ENCODE results near the gene MTCH2.

The MTCH2 gene

DNA sequence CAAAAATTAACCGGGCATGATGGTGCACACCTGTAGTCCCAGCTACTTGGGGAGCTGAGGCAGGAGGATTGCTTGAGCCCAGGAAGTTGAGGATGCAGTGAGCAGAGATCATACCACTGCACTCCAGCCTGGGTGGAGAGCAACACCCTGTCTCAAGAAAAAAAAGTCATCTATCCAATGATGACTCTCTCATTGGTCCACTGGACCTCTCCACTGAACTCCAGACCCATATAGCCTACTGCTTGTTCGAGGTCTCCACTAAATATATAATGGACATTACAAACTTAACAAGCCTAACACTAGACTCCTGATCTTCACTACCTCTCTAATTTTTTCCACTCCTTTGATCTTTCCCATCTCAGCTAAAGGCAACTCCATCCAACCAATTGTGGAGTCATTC, 33.5 kb upstream of the MTCH2 start:
- TF ChIP-seq EZH2phosphoT487 (conservative IDR thresholded peaks at IDR 0.05; ENCODE audit: low read length): no peak
- TF ChIP-seq CTCF (IDR thresholded peaks at IDR 0.05; ENCODE audit: insufficient read depth, low read length, poor library complexity, severe bottlenecking): no peak
- H2AFZ ChIP-seq (ENCODE audit: low read depth, low read length, severe bottlenecking): no peak overlapping the region
- H3K27ac ChIP-seq (ENCODE audit: low read depth, low read length): no peak overlapping the region

GRCh38 chr11:47672283-47672730, 29.9 kb upstream of the MTCH2 start:
- H3F3A ChIP-seq (ENCODE audit: insufficient read depth): no peaks in the 10 kb centered on the region
- no peaks in the 10 kb centered on the region for H3K9me3 ChIP-seq (ENCODE audit: insufficient read depth, low read length)
- no peak overlapping the region for H3K27ac ChIP-seq (ENCODE audit: low read depth, low read length)
- H3K9ac ChIP-seq (ENCODE audit: low read length): no peak overlapping the region
- no peak overlapping the region for H3K4me3 ChIP-seq (ENCODE audit: insufficient read depth, low read length, poor library complexity, severe bottlenecking)
- no peak overlapping the region for H3K4me2 ChIP-seq (ENCODE audit: low read depth, low read length, poor library complexity, severe bottlenecking)
- no peaks in the 10 kb centered on the region for H3K36me3 ChIP-seq (ENCODE audit: low read length)
- H3K27me3 ChIP-seq (ENCODE audit: low read length): no peaks in the 10 kb centered on the region
- H3K9me2 ChIP-seq (replicated peaks; ENCODE audit: insufficient read depth, low read length): no peaks in the 10 kb centered on the region
- no peaks in the 10 kb centered on the region for H3K79me2 ChIP-seq (ENCODE audit: insufficient read depth, low read length)
- H2AFZ ChIP-seq (ENCODE audit: low read depth, low read length, severe bottlenecking): no peak overlapping the region
- H4K20me1 ChIP-seq (ENCODE audit: low read depth, low read length): no peaks in the 10 kb centered on the region
- TF ChIP-seq CTCF (IDR thresholded peaks at IDR 0.05; ENCODE audit: insufficient read depth, low read length, poor library complexity, severe bottlenecking): no peak
- TF ChIP-seq EZH2phosphoT487 (conservative IDR thresholded peaks at IDR 0.05; ENCODE audit: low read length): no peak

More for the DNA sequence above, 33.5 kb upstream of the MTCH2 start:
- H3K27me3 ChIP-seq (ENCODE audit: low read length): no peaks in the 10 kb centered on the region
- no peak overlapping the region for H3K4me3 ChIP-seq (ENCODE audit: insufficient read depth, low read length, poor library complexity, severe bottlenecking)
- no peaks in the 10 kb centered on the region for H3K36me3 ChIP-seq (ENCODE audit: low read length)
- no peaks in the 10 kb centered on the region for H3F3A ChIP-seq (ENCODE audit: insufficient read depth)
- no peaks in the 10 kb centered on the region for H3K9me3 ChIP-seq (ENCODE audit: insufficient read depth, low read length)
- H3K79me2 ChIP-seq (ENCODE audit: insufficient read depth, low read length): no peaks in the 10 kb centered on the region
- no peak overlapping the region for H3K4me2 ChIP-seq (ENCODE audit: low read depth, low read length, poor library complexity, severe bottlenecking)
- no peak overlapping the region for H3K9ac ChIP-seq (ENCODE audit: low read length)
- no peaks in the 10 kb centered on the region for H4K20me1 ChIP-seq (ENCODE audit: low read depth, low read length)
- no peaks in the 10 kb centered on the region for H3K9me2 ChIP-seq (replicated peaks; ENCODE audit: insufficient read depth, low read length)

DNA sequence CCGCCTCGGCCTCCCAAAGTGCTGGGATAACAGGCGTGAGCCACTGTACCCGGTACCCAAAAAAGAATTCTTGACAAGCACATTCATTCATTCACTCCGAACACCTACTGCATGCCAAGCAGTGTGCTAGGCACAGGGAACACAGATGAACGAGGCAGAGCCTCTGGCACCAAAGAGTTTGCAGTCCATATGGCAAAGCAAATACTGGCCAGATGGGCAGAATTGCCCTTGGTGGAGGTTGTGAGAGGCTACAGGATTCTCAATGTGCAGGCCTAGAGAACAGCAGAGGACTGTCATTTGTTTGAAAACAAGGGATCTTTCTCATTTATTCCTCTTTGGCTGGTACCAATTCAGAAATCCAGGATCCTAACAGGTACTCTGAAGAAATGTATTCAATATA, 27.5 kb upstream of the MTCH2 start:
- no peaks in the 10 kb centered on the region for H3F3A ChIP-seq (ENCODE audit: insufficient read depth)
- H3K4me2 ChIP-seq (ENCODE audit: low read depth, low read length, poor library complexity, severe bottlenecking): no peak overlapping the region
- no peaks in the 10 kb centered on the region for H4K20me1 ChIP-seq (ENCODE audit: low read depth, low read length)
- no peak overlapping the region for H2AFZ ChIP-seq (ENCODE audit: low read depth, low read length, severe bottlenecking)
- no peaks in the 10 kb centered on the region for H3K27me3 ChIP-seq (ENCODE audit: low read length)
- no peak overlapping the region for H3K9ac ChIP-seq (ENCODE audit: low read length)
- TF ChIP-seq CTCF (IDR thresholded peaks at IDR 0.05; ENCODE audit: insufficient read depth, low read length, poor library complexity, severe bottlenecking): no peak
- TF ChIP-seq EZH2phosphoT487 (conservative IDR thresholded peaks at IDR 0.05; ENCODE audit: low read length): no peak
- H3K9me2 ChIP-seq (replicated peaks; ENCODE audit: insufficient read depth, low read length): no peaks in the 10 kb centered on the region
- H3K79me2 ChIP-seq (ENCODE audit: insufficient read depth, low read length): no peaks in the 10 kb centered on the region
- no peaks in the 10 kb centered on the region for H3K9me3 ChIP-seq (ENCODE audit: insufficient read depth, low read length)
- no peak overlapping the region for H3K27ac ChIP-seq (ENCODE audit: low read depth, low read length)
- H3K4me3 ChIP-seq (ENCODE audit: insufficient read depth, low read length, poor library complexity, severe bottlenecking): no peak overlapping the region
- H3K36me3 ChIP-seq (ENCODE audit: low read length): no peaks in the 10 kb centered on the region

Measured in SU-DHL-6 (cell line).